ENCODE data around the gene GPS1.
A peak's percentile ranks its signal among the peaks of the same experiment; 100 is the strongest.

GPS1 gene

DNA sequence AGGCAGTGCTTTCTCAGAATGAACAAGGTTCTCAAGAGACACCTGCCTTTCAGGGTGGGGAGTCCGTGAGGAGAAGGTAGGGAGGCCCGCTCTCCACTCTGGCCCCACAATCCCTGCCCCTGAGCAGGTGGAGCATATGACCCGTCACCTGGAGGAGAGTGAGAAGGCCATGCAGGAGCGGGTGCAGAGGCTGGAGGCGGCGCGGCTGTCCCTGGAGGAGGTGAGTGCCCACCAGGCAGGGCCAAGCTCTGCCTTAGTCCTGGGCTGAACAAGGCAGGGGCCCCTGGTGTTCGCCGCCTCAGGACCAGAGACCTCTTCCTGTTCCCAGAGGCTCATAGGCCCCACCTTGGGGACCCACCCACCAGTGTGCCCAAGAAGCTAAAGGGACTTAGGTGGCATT lies 22.7 kb upstream of the GPS1 start:
- POLR2A ChIA-PET: no interaction called here
- H3K4me3 ChIP-seq (ENCODE audit: control insufficient read depth in 1 of 7, extremely low read depth in 1 of 7, insufficient read depth in 4 of 7, low read depth in 2 of 7, low read length in 6 of 7): no peak overlapping the region
- peaks cover 0 to 40% (median 27%) of the 10 kb centered on the region in 4 experiments for H3K4me1 ChIP-seq (ENCODE audit: control extremely low read depth in 1 of 4, control insufficient read depth in 4 of 4, insufficient read depth in 4 of 4, low read length in 3 of 4)
- peaks cover 0 to 12% (median 4%) of the 10 kb centered on the region in 4 experiments for H3K36me3 ChIP-seq (ENCODE audit: control insufficient read depth in 4 of 4, insufficient read depth in 4 of 4, low read length in 3 of 4)
- H3K9me3 ChIP-seq (ENCODE audit: control extremely low read depth in 1 of 5, control insufficient read depth in 4 of 5, insufficient read depth in 2 of 5, low read depth in 1 of 5, low read length in 4 of 5): no peaks in the 10 kb centered on the region
- no peak for DNase-seq
- WGBS (ENCODE audit: insufficient coverage): 99% methylated on average over 9 of the region's 9 CpGs
- H3K27ac ChIP-seq (ENCODE audit: insufficient read depth in 1 of 2, low read depth in 1 of 2, low read length in 2 of 2, poor library complexity in 1 of 2, severe bottlenecking in 2 of 2): no peak overlapping the region
- CTCF ChIA-PET: interaction anchor here (1.0 to 3.2 kb wide), 9 partner anchors 9 to 207 kb away, joined by 3 to 18 read pairs (median 4); partner anchors contain the start of genes DCXR and NOTUM
- no peaks in the 10 kb centered on the region for H3K27me3 ChIP-seq (replicated peaks in 2 of 5; ENCODE audit: control insufficient read depth in 4 of 5, insufficient read depth in 5 of 5, low read length in 4 of 5)

- no peak overlapping the region for H3K27ac ChIP-seq (ENCODE audit: insufficient read depth in 1 of 2, low read depth in 1 of 2, low read length in 2 of 2, poor library complexity in 1 of 2, severe bottlenecking in 2 of 2)
- no peak for DNase-seq
- H3K4me3 ChIP-seq (ENCODE audit: control insufficient read depth in 1 of 7, extremely low read depth in 1 of 7, insufficient read depth in 4 of 7, low read depth in 2 of 7, low read length in 6 of 7): no peak overlapping the region
- no peaks in the 10 kb centered on the region for H3K27me3 ChIP-seq (replicated peaks in 2 of 5; ENCODE audit: control insufficient read depth in 4 of 5, insufficient read depth in 5 of 5, low read length in 4 of 5)
- no peaks in the 10 kb centered on the region for H3K9me3 ChIP-seq (ENCODE audit: control extremely low read depth in 1 of 5, control insufficient read depth in 4 of 5, insufficient read depth in 2 of 5, low read depth in 1 of 5, low read length in 4 of 5)
- 100% methylated on average over 13 of the region's 16 CpGs for WGBS (ENCODE audit: insufficient coverage)
- peaks cover 0 to 36% (median 23%) of the 10 kb centered on the region in 4 experiments for H3K4me1 ChIP-seq (ENCODE audit: control extremely low read depth in 1 of 4, control insufficient read depth in 4 of 4, insufficient read depth in 4 of 4, low read length in 3 of 4)
- peaks cover 0 to 12% (median 4%) of the 10 kb centered on the region in 4 experiments for H3K36me3 ChIP-seq (ENCODE audit: control insufficient read depth in 4 of 4, insufficient read depth in 4 of 4, low read length in 3 of 4)
- ChIA-PET CTCF (interaction anchor here (1.0 to 3.2 kb wide), 10 partner anchors 11 to 207 kb away, joined by 3 to 18 read pairs (median 4); partner anchors contain the start of gene NOTUM), POLR2A (interaction anchor here (0.6 kb wide), 1 partner anchor 234 kb away, joined by 3 read pairs; no protein-coding TSS in a partner anchor)
Measured at GRCh38 chr17:82029391-82029790, 22.3 kb upstream of the GPS1 start.

DNA sequence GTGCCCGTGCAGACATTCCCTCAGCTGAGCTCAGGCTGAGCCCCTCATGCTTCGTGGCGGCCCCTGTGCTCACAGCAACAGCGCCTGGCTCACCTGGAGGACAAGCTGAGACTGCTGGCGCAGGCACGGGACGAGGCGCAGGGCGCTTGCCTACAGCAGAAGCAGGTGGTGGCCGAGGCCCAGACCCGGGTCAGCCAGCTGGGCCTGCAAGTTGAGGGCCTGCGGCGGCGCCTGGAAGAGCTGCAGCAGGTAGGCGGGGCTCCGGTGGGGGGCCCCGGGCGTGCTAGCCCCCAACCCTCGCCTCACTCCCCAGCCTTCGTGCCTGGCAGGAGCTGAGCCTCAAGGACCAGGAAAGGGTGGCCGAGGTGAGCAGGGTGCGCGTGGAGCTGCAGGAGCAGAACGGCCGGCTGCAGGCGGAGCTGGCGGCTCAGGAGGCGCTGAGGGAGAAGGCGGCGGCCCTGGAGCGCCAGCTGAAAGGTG lies 21.7 kb upstream of the GPS1 start:
- Histone ChIP-seq H3K27ac (ENCODE audit: insufficient read depth in 1 of 2, low read depth in 1 of 2, low read length in 2 of 2, poor library complexity in 1 of 2, severe bottlenecking in 2 of 2) (no peak overlapping the region), H3K27me3 (replicated peaks in 2 of 5; ENCODE audit: control insufficient read depth in 4 of 5, insufficient read depth in 5 of 5, low read length in 4 of 5) (no peaks in the 10 kb centered on the region), H3K36me3 (ENCODE audit: control insufficient read depth in 4 of 4, insufficient read depth in 4 of 4, low read length in 3 of 4) (peaks cover 0 to 15% (median 6%) of the 10 kb centered on the region in 4 experiments), H3K9me3 (ENCODE audit: control extremely low read depth in 1 of 5, control insufficient read depth in 4 of 5, insufficient read depth in 2 of 5, low read depth in 1 of 5, low read length in 4 of 5) (no peaks in the 10 kb centered on the region), H3K4me1 (ENCODE audit: control extremely low read depth in 1 of 4, control insufficient read depth in 4 of 4, insufficient read depth in 4 of 4, low read length in 3 of 4) (peaks cover 0 to 33% (median 22%) of the 10 kb centered on the region in 4 experiments), H3K4me3 (ENCODE audit: control insufficient read depth in 1 of 7, extremely low read depth in 1 of 7, insufficient read depth in 4 of 7, low read depth in 2 of 7, low read length in 6 of 7) (peak overlapping the region in 3 of 7 experiments; percentile 65 to 79 (median 71))
- WGBS (ENCODE audit: insufficient coverage): 70% methylated on average over 30 of the region's 31 CpGs
- no peak for DNase-seq
- ChIA-PET POLR2A (interaction anchor here (0.6 to 1.4 kb wide), 3 partner anchors 35 to 234 kb away, joined by 3 to 4 read pairs (median 3); partner anchors contain the start of gene DUS1L), CTCF (interaction anchor here (0.6 to 3.2 kb wide), 16 partner anchors 8 to 209 kb away, joined by 3 to 18 read pairs (median 3); partner anchors contain the start of gene NOTUM)

GRCh38 chr17:82030470-82031302 lies 21.0 kb upstream of the GPS1 start:
- ChIA-PET CTCF (interaction anchor here (0.6 to 3.2 kb wide), 16 partner anchors 8 to 208 kb away, joined by 3 to 18 read pairs (median 3); no protein-coding TSS in a partner anchor), POLR2A (interaction anchor here (1.0 to 1.4 kb wide), 2 partner anchors 35 to 77 kb away, joined by 3 to 4 read pairs; partner anchors contain the start of gene DUS1L)
- Histone ChIP-seq H3K9me3 (ENCODE audit: control extremely low read depth in 1 of 5, control insufficient read depth in 4 of 5, insufficient read depth in 2 of 5, low read depth in 1 of 5, low read length in 4 of 5) (no peaks in the 10 kb centered on the region), H3K4me3 (ENCODE audit: control insufficient read depth in 1 of 7, extremely low read depth in 1 of 7, insufficient read depth in 4 of 7, low read depth in 2 of 7, low read length in 6 of 7) (peak overlapping the region; percentile 45 to 79 (median 65)), H3K27me3 (replicated peaks in 2 of 5; ENCODE audit: control insufficient read depth in 4 of 5, insufficient read depth in 5 of 5, low read length in 4 of 5) (no peaks in the 10 kb centered on the region), H3K36me3 (ENCODE audit: control insufficient read depth in 4 of 4, insufficient read depth in 4 of 4, low read length in 3 of 4) (peaks cover 0 to 21% (median 6%) of the 10 kb centered on the region in 4 experiments), H3K4me1 (ENCODE audit: control extremely low read depth in 1 of 4, control insufficient read depth in 4 of 4, insufficient read depth in 4 of 4, low read length in 3 of 4) (peaks cover 0 to 33% (median 22%) of the 10 kb centered on the region in 4 experiments), H3K27ac (ENCODE audit: insufficient read depth in 1 of 2, low read depth in 1 of 2, low read length in 2 of 2, poor library complexity in 1 of 2, severe bottlenecking in 2 of 2) (no peak overlapping the region)
- DNase-seq: peak; percentile 77 to 88 (median 84)
- under 1% methylated on average over 90 of the region's 94 CpGs for WGBS (ENCODE audit: insufficient coverage)

DNA sequence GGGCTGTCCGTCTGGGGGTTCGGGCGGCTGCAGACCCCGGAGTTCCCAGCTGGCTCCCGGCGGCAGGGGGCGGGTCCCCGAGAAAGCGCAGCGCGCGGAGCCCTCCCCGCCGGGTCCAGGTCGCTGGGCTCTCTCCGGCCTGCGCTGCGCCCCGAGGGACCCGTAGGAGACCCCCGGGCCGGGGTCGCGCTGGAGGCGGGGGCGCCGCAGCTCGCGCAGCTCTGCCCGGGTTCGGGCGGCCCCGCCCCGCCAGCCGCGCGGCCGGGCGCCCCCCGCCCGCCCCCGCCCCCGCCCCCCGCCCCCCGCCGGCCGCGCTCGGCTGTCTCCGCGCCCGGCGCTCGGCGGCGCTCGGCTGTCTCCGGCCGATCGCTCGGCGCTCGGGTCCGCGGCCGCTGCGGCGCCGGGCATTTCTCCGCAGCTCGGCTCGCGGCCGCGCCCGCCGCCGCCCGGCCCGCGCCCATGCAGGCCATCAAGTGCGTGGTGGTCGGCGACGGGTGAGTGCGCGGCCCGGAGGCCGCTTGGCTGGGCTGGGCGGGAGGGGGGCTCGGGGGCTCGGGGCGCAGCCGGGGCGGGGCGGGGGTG lies 20.3 kb upstream of the GPS1 start, which contains the start of gene RAC3:
RAC3 (plus strand) TSS at position 376 of the 582 bp plus-strand sequence; CDS start at position 460, 84 bp downstream.
- H3K27ac ChIP-seq (ENCODE audit: insufficient read depth in 1 of 2, low read depth in 1 of 2, low read length in 2 of 2, poor library complexity in 1 of 2, severe bottlenecking in 2 of 2): peak within 1 kb of the TSS in 1 of 2 experiments; percentile 25
- peaks cover 0 to 35% (median 24%) of the 10 kb centered on the region in 4 experiments for H3K4me1 ChIP-seq (ENCODE audit: control extremely low read depth in 1 of 4, control insufficient read depth in 4 of 4, insufficient read depth in 4 of 4, low read length in 3 of 4)
- H3K4me3 ChIP-seq (ENCODE audit: control insufficient read depth in 1 of 7, extremely low read depth in 1 of 7, insufficient read depth in 4 of 7, low read depth in 2 of 7, low read length in 6 of 7): peak within 1 kb of the TSS; percentile 45 to 79 (median 65)
- peak in 2 of 3 donors; percentile 46 to 50 for DNase-seq
- H3K27me3 ChIP-seq (replicated peaks in 2 of 5; ENCODE audit: control insufficient read depth in 4 of 5, insufficient read depth in 5 of 5, low read length in 4 of 5): no peaks in the 10 kb centered on the region
- WGBS (ENCODE audit: insufficient coverage): 0% methylated on average over 35 of the region's 96 CpGs
- CTCF ChIA-PET: interaction anchor here (1.1 to 2.3 kb wide), 2 partner anchors 10 to 87 kb away, joined by 3 to 7 read pairs; no protein-coding TSS in a partner anchor
- POLR2A ChIA-PET: interaction anchor here (1.3 kb wide), 1 partner anchor 104 kb away, joined by 3 read pairs; the partner anchor contains the start of gene MAFG
- H3K36me3 ChIP-seq (ENCODE audit: control insufficient read depth in 4 of 4, insufficient read depth in 4 of 4, low read length in 3 of 4): peaks cover 0 to 27% (median 6%) of the 10 kb centered on the region in 4 experiments
- H3K9me3 ChIP-seq (ENCODE audit: control extremely low read depth in 1 of 5, control insufficient read depth in 4 of 5, insufficient read depth in 2 of 5, low read depth in 1 of 5, low read length in 4 of 5): no peaks in the 10 kb centered on the region

DNA sequence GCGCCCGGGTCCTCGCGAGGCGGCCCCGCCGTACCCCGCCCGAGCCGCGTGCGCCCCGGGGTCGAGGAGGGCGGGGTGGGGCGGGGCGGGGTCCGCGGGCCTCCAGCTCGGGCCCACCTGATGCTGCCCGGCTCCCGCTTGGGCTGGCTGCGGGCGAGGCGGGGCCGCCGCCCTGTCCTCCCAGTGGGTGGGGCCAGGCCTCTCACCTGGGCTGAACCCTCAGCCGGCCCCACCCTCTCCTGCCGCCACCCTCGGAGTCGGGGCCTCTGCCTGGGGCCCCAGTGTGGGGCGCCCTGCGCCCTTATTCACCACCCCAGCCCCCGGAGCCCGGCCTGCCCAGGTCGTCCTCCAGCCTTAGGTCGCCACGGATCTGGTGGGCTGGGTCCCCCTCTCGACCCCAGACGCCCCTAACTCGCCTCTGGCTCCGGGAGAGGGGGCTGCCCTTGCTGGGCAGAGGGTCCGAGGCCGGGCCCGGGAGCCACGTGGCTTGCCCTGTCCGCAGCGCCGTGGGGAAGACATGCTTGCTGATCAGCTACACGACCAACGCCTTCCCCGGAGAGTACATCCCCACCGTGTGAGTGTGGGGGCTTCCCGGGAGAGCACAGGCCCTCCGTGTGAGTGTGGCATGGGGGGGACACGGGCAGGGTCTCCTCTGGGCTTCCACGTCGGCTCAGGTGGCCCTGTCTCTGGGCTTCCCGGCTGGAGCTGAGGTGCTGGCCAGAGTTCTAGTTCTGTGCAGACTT lies 19.6 kb upstream of the GPS1 start:
- Histone ChIP-seq H3K4me3 (ENCODE audit: control insufficient read depth in 1 of 7, extremely low read depth in 1 of 7, insufficient read depth in 4 of 7, low read depth in 2 of 7, low read length in 6 of 7) (peak overlapping the region in 6 of 7 experiments; percentile 13 to 69 (median 62)), H3K4me1 (ENCODE audit: control extremely low read depth in 1 of 4, control insufficient read depth in 4 of 4, insufficient read depth in 4 of 4, low read length in 3 of 4) (peaks cover 0 to 36% (median 31%) of the 10 kb centered on the region in 4 experiments), H3K36me3 (ENCODE audit: control insufficient read depth in 4 of 4, insufficient read depth in 4 of 4, low read length in 3 of 4) (peaks cover 0 to 27% (median 5%) of the 10 kb centered on the region in 4 experiments), H3K9me3 (ENCODE audit: control extremely low read depth in 1 of 5, control insufficient read depth in 4 of 5, insufficient read depth in 2 of 5, low read depth in 1 of 5, low read length in 4 of 5) (no peaks in the 10 kb centered on the region), H3K27ac (ENCODE audit: insufficient read depth in 1 of 2, low read depth in 1 of 2, low read length in 2 of 2, poor library complexity in 1 of 2, severe bottlenecking in 2 of 2) (peak overlapping the region in 1 of 2 experiments; percentile 25), H3K27me3 (replicated peaks in 2 of 5; ENCODE audit: control insufficient read depth in 4 of 5, insufficient read depth in 5 of 5, low read length in 4 of 5) (no peaks in the 10 kb centered on the region)
- ChIA-PET POLR2A (interaction anchor here (1.3 kb wide), 1 partner anchor 105 kb away, joined by 3 read pairs; the partner anchor contains the start of gene MAFG), CTCF (interaction anchor here (0.9 kb wide), 1 partner anchor 32 kb away, joined by 3 read pairs; no protein-coding TSS in a partner anchor)
- 10% methylated on average over 46 of the region's 59 CpGs for WGBS (ENCODE audit: insufficient coverage)
- DNase-seq: peak in 1 of 3 donors; percentile 13
